ENCODE data around the gene ALG2. TPM values are rescaled to one million over a fixed set of nuclear protein-coding genes. Genes with fewer than 3 reads are reported as not detected.
A peak's percentile ranks its signal among the peaks of the same experiment; 100 is the strongest.

The ALG2 gene
- total RNA-seq, 3 donors from 2014 or later (not counting 1 experiment from before 2014, with no cell fraction given) = 17.3 to 23.2 (median 20.7) TPM

DNA sequence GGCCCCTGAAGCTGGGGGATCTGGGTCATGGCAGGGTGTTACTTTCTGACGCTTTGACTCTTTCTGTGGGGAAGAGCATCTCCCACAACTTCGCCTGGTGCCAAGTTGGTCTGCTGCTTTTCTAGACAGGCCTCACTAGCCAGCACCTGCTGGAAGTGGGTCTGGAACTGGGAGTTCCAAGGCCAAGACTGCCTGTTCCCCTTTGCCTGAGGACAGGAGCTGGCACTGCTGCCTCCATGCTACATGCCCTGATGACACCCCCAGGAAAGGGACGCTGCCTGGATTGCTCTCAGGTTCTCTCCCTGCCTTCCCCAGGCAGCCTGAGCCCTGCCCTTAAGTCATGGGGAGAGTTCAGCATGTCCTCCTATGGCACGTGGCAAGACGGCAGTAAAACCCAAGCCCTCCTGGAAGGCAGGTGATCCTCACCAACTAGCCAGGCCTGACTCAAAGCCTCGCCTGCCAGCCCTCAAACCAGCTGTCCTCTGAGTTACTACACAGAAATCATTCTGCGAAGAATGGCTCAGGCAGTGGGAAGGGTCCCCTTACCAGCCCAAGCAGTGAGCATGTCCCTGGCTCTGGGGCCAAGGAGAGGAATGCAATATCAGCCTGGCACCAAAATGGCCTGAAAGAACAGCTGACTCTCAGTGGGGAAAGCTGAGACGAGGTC, 36.1 kb upstream of the ALG2 start:
- 89% methylated on average over 8 of the region's 8 CpGs for WGBS (ENCODE audit: insufficient coverage)
- Mint-ChIP-seq H3K9me3 (no peaks in the 10 kb centered on the region), H3K27ac (peak overlapping the region in 1 of 2 donors; percentile 89), H3K4me3 (no peak overlapping the region), H3K36me3 (no peaks in the 10 kb centered on the region), H3K4me1 (peaks cover 20 to 25% of the 10 kb centered on the region in 2 donors), H3K27me3 (ENCODE audit: low read depth in 2 of 2) (no peaks in the 10 kb centered on the region)
- Histone ChIP-seq H3K9me3 (ENCODE audit: control insufficient read depth, insufficient read depth, low read length) (no peaks in the 10 kb centered on the region), H3K27me3 (ENCODE audit: control insufficient read depth, insufficient read depth, low read length) (no peaks in the 10 kb centered on the region), H3K27ac (ENCODE audit: low read length) (no peak overlapping the region), H3K4me1 (ENCODE audit: control insufficient read depth, insufficient read depth, low read length) (peaks cover 24% of the 10 kb centered on the region), H3K4me3 (ENCODE audit: low read length) (no peak overlapping the region), H3K36me3 (ENCODE audit: control insufficient read depth, insufficient read depth, low read length) (no peaks in the 10 kb centered on the region)
- ATAC-seq (no peak), DNase-seq (no peak)
- intact Hi-C loops (cut with micrococcal nuclease) = no loop called here
- TF ChIP-seq CTCF (IDR thresholded peaks at IDR 0.05) = no peak

DNA sequence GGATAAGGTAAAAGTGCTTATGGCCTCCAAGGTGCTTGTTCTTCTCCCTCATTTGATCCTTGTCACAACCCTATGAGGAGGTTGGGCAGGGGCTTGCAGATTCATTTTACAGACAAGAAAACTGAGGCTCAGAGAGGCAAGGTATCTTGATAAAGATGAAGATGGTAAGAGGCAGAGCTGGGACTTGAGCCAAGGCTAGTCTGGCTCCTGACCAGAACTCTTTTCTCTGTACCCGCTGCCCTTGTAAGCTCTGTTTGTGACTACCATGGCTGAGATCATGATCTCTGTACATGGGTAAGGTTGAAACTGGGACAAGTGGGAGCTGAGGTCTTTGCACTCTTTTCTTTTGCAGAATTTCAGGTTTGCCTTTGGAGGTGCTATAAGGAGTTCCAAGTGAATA, 33.9 kb upstream of the ALG2 start:
- H3K4me1 Mint-ChIP-seq = peaks cover 22 to 27% of the 10 kb centered on the region in 2 donors

GRCh38 chr9:99253772-99254431, 32.2 kb upstream of the ALG2 start:
- no peak overlapping the region for H3K27ac ChIP-seq (ENCODE audit: low read length)
- Mint-ChIP-seq H3K9me3 (no peaks in the 10 kb centered on the region), H3K36me3 (no peaks in the 10 kb centered on the region), H3K4me3 (no peak overlapping the region), H3K4me1 (peaks cover 14 to 21% of the 10 kb centered on the region in 2 donors), H3K27me3 (ENCODE audit: low read depth in 2 of 2) (no peaks in the 10 kb centered on the region), H3K27ac (peak overlapping the region; percentile 21 to 70)
- WGBS (ENCODE audit: insufficient coverage) = 9% methylated on average over 15 of the region's 15 CpGs
- H3K9me3 ChIP-seq (ENCODE audit: control insufficient read depth, insufficient read depth, low read length) = no peaks in the 10 kb centered on the region
- peak; percentile 83 to 87 (median 86) for ATAC-seq
- TF ChIP-seq CTCF (IDR thresholded peaks at IDR 0.05) = no peak
- DNase-seq = peak; percentile 47 to 64
- H3K4me1 ChIP-seq (ENCODE audit: control insufficient read depth, insufficient read depth, low read length) = peaks cover 13% of the 10 kb centered on the region
- no peak overlapping the region for H3K4me3 ChIP-seq (ENCODE audit: low read length)
- no peaks in the 10 kb centered on the region for H3K36me3 ChIP-seq (ENCODE audit: control insufficient read depth, insufficient read depth, low read length)
- H3K27me3 ChIP-seq (ENCODE audit: control insufficient read depth, insufficient read depth, low read length) = no peaks in the 10 kb centered on the region
- intact Hi-C loops (cut with micrococcal nuclease) = no loop called here

More for the DNA sequence above, 33.9 kb upstream of the ALG2 start:
- Mint-ChIP-seq H3K4me3 (no peak overlapping the region), H3K36me3 (no peaks in the 10 kb centered on the region), H3K27ac (no peak overlapping the region), H3K9me3 (no peaks in the 10 kb centered on the region), H3K27me3 (ENCODE audit: low read depth in 2 of 2) (no peaks in the 10 kb centered on the region)
- Histone ChIP-seq H3K4me1 (ENCODE audit: control insufficient read depth, insufficient read depth, low read length) (peaks cover 24% of the 10 kb centered on the region), H3K9me3 (ENCODE audit: control insufficient read depth, insufficient read depth, low read length) (no peaks in the 10 kb centered on the region), H3K4me3 (ENCODE audit: low read length) (no peak overlapping the region), H3K27ac (ENCODE audit: low read length) (no peak overlapping the region), H3K27me3 (ENCODE audit: control insufficient read depth, insufficient read depth, low read length) (no peaks in the 10 kb centered on the region), H3K36me3 (ENCODE audit: control insufficient read depth, insufficient read depth, low read length) (no peaks in the 10 kb centered on the region)
- TF ChIP-seq CTCF (IDR thresholded peaks at IDR 0.05) = no peak
- no peak for DNase-seq
- WGBS (ENCODE audit: insufficient coverage) = 100% methylated on average over 1 of the region's 1 CpG
- intact Hi-C loops (cut with micrococcal nuclease) = no loop called here
- ATAC-seq = no peak

Measured in natural killer cell (primary cell).